Measurements from ENCODE around the gene RFX7.
"Not testable (repeated sequence)": the region's sequence is repeated elsewhere in the genome, so short reads cannot be mapped to it uniquely, and the experiment has no call there.

- not testable (repeated sequence) for TF ChIP-seq CTCF (IDR thresholded peaks at IDR 0.05; ENCODE audit: low read length); EZH2 (IDR thresholded peaks at IDR 0.05; ENCODE audit: borderline replicate concordance, low read length)
Measured at GRCh38 chr15:56266465-56266864, 22.8 kb upstream of the RFX7 start.
